HCT116 (cell line): Measurements from ENCODE around the gene AOC3. TPM values are rescaled to one million over a fixed set of nuclear protein-coding genes. Genes with fewer than 3 reads are reported as not detected.

ENCODE experiments used
- ATAC-seq: fragments of 200-7000 bp; cut with Tn5 transposase; 2 replicates; pipeline ENCODE4 v1.9.1; 2020; ENCODE audit warnings: mild to moderate bottlenecking, moderate library complexity
- BruUV-seq: library from RNA; stranded (reverse); fragments of 400-500 nt; replicated peaks from 2 replicates; lab custom pipeline; 2021; lab: Mats Ljungman, UMichigan
- CTCF ChIA-PET: fragments of 300-600 bp; sonication (Branson Sonifier 250); formaldehyde crosslinking; loops from one replicate; lab custom pipeline; 2021; ENCODE audit warnings: antibody characterized with exemption; lab: Charles Lee
- POLR2A ChIA-PET: fragments of 300-600, 350-600 bp; sonication (Branson Sonifier 250); formaldehyde crosslinking; loops from one replicate; lab custom pipeline; 2021; ENCODE audit warnings: antibody characterized with exemption; lab: Charles Lee
- RAD21 ChIA-PET, 2 experiments: fragments of 300-600 bp; sonication (Branson Sonifier 250); formaldehyde crosslinking; loops; one replicate each; lab custom pipeline; 2023; ENCODE audit warnings: low total read pairs in 2 of 2; ENCODE audit not compliant: uncharacterized antibody in 2 of 2, unreplicated experiment in 2 of 2, low non-redundant PET in 1 of 2; lab: Charles Lee
- DNase-seq: peaks from one replicate; pipeline ENCODE4 v3.0.0-alpha.2; 2010; ENCODE audit warnings: low read depth, low spot score
- H2AFZ ChIP-seq: fragments of 200-600 bp; shearing (Covaris generic), sonication (generic); 2 replicates; pipeline ENCODE4 v1.6.1; 2017; ENCODE audit warnings: low read depth, mixed run types, mixed read lengths, antibody characterized with exemption, low read length; ENCODE audit not compliant: poor library complexity, severe bottlenecking
- H3K27ac ChIP-seq: 2 replicates; pipeline ENCODE4 v1.5.1; 2012; ENCODE audit warnings: low read depth, low read length
- H3K27me3 ChIP-seq: fragments of 200-600 bp; sonication (generic); 2 replicates; pipeline ENCODE4 v1.6.1; 2016; ENCODE audit warnings: mixed run types, low read length, mixed read lengths; ENCODE audit not compliant: insufficient read depth
- H3K36me3 ChIP-seq, 2 experiments: fragments of 200-500 bp in 1 of 2; fragments of 200-600 bp in 1 of 2; sonication (Bioruptor generic) in 1 of 2; sonication (generic) in 1 of 2; 2 replicates each; pipeline versions ENCODE4 v1.5.1 to v1.6.1; 2014 to 2016; ENCODE audit warnings: low read length in 2 of 2, inconsistent platforms in 1 of 2, mixed read lengths in 1 of 2, mixed run types in 1 of 2; ENCODE audit not compliant: insufficient read depth in 2 of 2, control insufficient read depth in 1 of 2
- H3K4me1 ChIP-seq, 2 experiments: fragments of 200-600 bp in 1 of 2; sonication (generic) in 1 of 2; 2 replicates each; pipeline versions ENCODE4 v1.5.1 to v1.6.1; 2012 to 2017; ENCODE audit warnings: low read length in 2 of 2, inconsistent platforms in 1 of 2, mild to moderate bottlenecking in 1 of 2, mixed read lengths in 1 of 2, mixed run types in 1 of 2, moderate library complexity in 1 of 2; ENCODE audit not compliant: insufficient read depth in 2 of 2, control insufficient read depth in 1 of 2
- H3K4me2 ChIP-seq: fragments of 200-600 bp; sonication (generic); 2 replicates; pipeline ENCODE4 v1.6.1; 2017; ENCODE audit warnings: mixed run types, low read length, mixed read lengths
- H3K4me3 ChIP-seq, 2 experiments: fragments of 200-600 bp in 1 of 2; sonication (generic) in 1 of 2; replicated peaks in 1 of 2; 2 replicates each; pipeline ENCODE4 v1.5.1; 2011 to 2016; ENCODE audit warnings: low read length in 2 of 2, control low read depth in 1 of 2, low read depth in 1 of 2, mild to moderate bottlenecking in 1 of 2, mixed read lengths in 1 of 2, mixed run types in 1 of 2
- H3K79me2 ChIP-seq: fragments of 200-600 bp; sonication (generic); 2 replicates; pipeline ENCODE4 v1.6.1; 2017; ENCODE audit warnings: mild to moderate bottlenecking, mixed run types, low read length, moderate library complexity, mixed read lengths; ENCODE audit not compliant: insufficient read depth
- H3K9ac ChIP-seq: fragments of 200-600 bp; sonication (generic); 2 replicates; pipeline ENCODE4 v1.6.1; 2016; ENCODE audit warnings: low read length, mixed read lengths
- H3K9me2 ChIP-seq: fragments of 200-600 bp; sonication (generic), shearing (Covaris generic); 2 replicates; pipeline ENCODE4 v1.6.1; 2017; ENCODE audit warnings: mixed run types, mild to moderate bottlenecking, moderate library complexity; ENCODE audit not compliant: insufficient read depth
- H3K9me3 ChIP-seq, 2 experiments: fragments of 200-500 bp in 1 of 2; fragments of 200-600 bp in 1 of 2; sonication (Bioruptor generic) in 1 of 2; sonication (generic) in 1 of 2; 2 replicates each; pipeline ENCODE4 v1.6.1; 2014 to 2017; ENCODE audit warnings: low read length in 2 of 2, mixed read lengths in 2 of 2, inconsistent platforms in 1 of 2, low read depth in 1 of 2, mild to moderate bottlenecking in 1 of 2, mixed run types in 1 of 2, moderate library complexity in 1 of 2; ENCODE audit not compliant: control insufficient read depth in 1 of 2, insufficient read depth in 1 of 2
- H4K20me1 ChIP-seq: fragments of 200-600 bp; sonication (generic), shearing (Covaris generic); 2 replicates; pipeline ENCODE4 v1.6.1; 2017; ENCODE audit warnings: mixed run types, mild to moderate bottlenecking, moderate library complexity; ENCODE audit not compliant: insufficient read depth
- CBX3 ChIP-seq: IDR thresholded peaks from 2 replicates; pipeline ENCODE4 v1.6.1; 2012; ENCODE audit warnings: low read depth
- CEBPB ChIP-seq: IDR thresholded peaks from 2 replicates; pipeline ENCODE4 v1.6.1; 2012; ENCODE audit warnings: low read depth
- ELF1 ChIP-seq: IDR thresholded peaks from 2 replicates; pipeline ENCODE4 v1.6.1; 2012; ENCODE audit warnings: low read depth, borderline replicate concordance
- EZH2 ChIP-seq: fragments of 200-600 bp; sonication (generic); IDR thresholded peaks from 2 replicates; pipeline ENCODE4 v1.6.1; 2017; ENCODE audit warnings: antibody characterized with exemption, mixed run types
- JUND ChIP-seq: IDR thresholded peaks from 2 replicates; pipeline ENCODE4 v1.6.1; 2012
- POLR2A ChIP-seq: IDR thresholded peaks from 2 replicates; pipeline ENCODE4 v1.7.0; 2011; ENCODE audit warnings: borderline replicate concordance; ENCODE audit not compliant: insufficient read depth, insufficient read length; ENCODE audit errors: extremely low read depth
- POLR2AphosphoS5 ChIP-seq: IDR thresholded peaks from 2 replicates; pipeline ENCODE4 v1.6.1; 2011; ENCODE audit warnings: mild to moderate bottlenecking, low read depth, low read length, moderate library complexity
- RAD21 ChIP-seq: IDR thresholded peaks from 2 replicates; pipeline ENCODE4 v1.6.1; 2012; ENCODE audit warnings: low read depth, mild to moderate bottlenecking
- SIN3A ChIP-seq: IDR thresholded peaks from 2 replicates; pipeline ENCODE4 v1.6.1; 2012; ENCODE audit warnings: low read depth
- SP1 ChIP-seq: IDR thresholded peaks from 2 replicates; pipeline ENCODE4 v1.6.1; 2012; ENCODE audit warnings: low read depth
- ZFX ChIP-seq: fragments of 450-650 bp; IDR thresholded peaks from 2 replicates; pipeline ENCODE4 v1.6.1; 2017
- intact Hi-C: fragments of 100-400 bp; cut with micrococcal nuclease; formaldehyde crosslinking; loops from 2 replicates; pipeline ENCODE4 v1.10.0; 2022
- total RNA-seq: library from RNA; stranded (reverse); gene quantifications from one replicate; pipeline ENCODE4 v1.2.1, GENCODE V29; 2021; ENCODE audit not compliant: unreplicated experiment
- TF ChIP-seq, protein P1 (sequence below): IDR thresholded peaks from 2 replicates; pipeline ENCODE4 v1.6.1; 2012
- TF ChIP-seq, protein P2 (sequence below): IDR thresholded peaks from 2 replicates; pipeline ENCODE4 v1.6.1; 2012
- TF ChIP-seq, protein P3 (sequence below): IDR thresholded peaks from 2 replicates; pipeline ENCODE4 v1.6.1; 2011; ENCODE audit warnings: mild to moderate bottlenecking, low read length, moderate library complexity; ENCODE audit not compliant: insufficient replicate concordance; ENCODE audit errors: extremely low read depth

AOC3 gene
- total RNA-seq, 1 experiment from 2014 or later = 5.9 TPM

DNA sequence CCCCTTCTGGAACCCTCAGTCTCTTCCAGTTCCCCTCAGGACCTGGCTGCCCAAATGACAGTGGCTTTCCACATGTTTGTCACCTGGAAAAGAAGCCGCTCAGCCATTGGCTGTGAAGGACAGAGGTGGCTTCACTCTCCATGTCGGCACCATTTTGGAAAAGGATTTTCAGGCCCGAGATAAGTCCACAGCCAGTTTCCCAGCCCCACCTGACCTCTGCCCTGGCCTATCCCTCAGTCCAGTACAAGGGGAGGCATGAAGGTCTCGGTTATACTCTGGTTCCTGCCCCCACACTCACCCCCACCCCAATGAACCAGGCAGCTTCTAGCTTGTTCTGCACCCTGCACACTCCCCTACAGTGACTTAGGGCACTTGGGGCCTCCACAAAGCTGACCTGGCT is 15.2 kb downstream of the AOC3 start:
- H2AFZ ChIP-seq = no peak overlapping the region
- TF ChIP-seq, protein P1, sequence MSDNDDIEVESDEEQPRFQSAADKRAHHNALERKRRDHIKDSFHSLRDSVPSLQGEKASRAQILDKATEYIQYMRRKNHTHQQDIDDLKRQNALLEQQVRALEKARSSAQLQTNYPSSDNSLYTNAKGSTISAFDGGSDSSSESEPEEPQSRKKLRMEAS = no peak
- TF ChIP-seq CBX3 (no peak), POLR2AphosphoS5 (no peak), CEBPB (no peak), SP1 (no peak), ELF1 (no peak), SIN3A (no peak), RAD21 (no peak), JUND (no peak), EZH2 (no peak), ZFX (no peak), POLR2A (no peak)
- TF ChIP-seq, protein P2, sequence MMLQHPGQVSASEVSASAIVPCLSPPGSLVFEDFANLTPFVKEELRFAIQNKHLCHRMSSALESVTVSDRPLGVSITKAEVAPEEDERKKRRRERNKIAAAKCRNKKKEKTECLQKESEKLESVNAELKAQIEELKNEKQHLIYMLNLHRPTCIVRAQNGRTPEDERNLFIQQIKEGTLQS = no peak
- TF ChIP-seq, protein P3, sequence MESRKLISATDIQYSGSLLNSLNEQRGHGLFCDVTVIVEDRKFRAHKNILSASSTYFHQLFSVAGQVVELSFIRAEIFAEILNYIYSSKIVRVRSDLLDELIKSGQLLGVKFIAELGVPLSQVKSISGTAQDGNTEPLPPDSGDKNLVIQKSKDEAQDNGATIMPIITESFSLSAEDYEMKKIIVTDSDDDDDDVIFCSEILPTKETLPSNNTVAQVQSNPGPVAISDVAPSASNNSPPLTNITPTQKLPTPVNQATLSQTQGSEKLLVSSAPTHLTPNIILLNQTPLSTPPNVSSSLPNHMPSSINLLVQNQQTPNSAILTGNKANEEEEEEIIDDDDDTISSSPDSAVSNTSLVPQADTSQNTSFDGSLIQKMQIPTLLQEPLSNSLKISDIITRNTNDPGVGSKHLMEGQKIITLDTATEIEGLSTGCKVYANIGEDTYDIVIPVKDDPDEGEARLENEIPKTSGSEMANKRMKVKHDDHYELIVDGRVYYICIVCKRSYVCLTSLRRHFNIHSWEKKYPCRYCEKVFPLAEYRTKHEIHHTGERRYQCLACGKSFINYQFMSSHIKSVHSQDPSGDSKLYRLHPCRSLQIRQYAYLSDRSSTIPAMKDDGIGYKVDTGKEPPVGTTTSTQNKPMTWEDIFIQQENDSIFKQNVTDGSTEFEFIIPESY = no peak
- TF ChIP-seq, all 23 proteins: peak for 0
- Histone ChIP-seq H3K4me1 (peaks cover 0 to 3% of the 10 kb centered on the region in 2 experiments; a peak in 1 of 4 replicates), H3K9me3 (no peaks in the 10 kb centered on the region), H3K36me3 (no peaks in the 10 kb centered on the region), H3K4me2 (no peak overlapping the region), H3K27ac (no peak overlapping the region), H4K20me1 (no peaks in the 10 kb centered on the region), H3K79me2 (no peaks in the 10 kb centered on the region), H3K4me3 (no peak overlapping the region), H3K27me3 (no peaks in the 10 kb centered on the region), H3K9me2 (no peaks in the 10 kb centered on the region), H3K9ac (no peak overlapping the region)
- intact Hi-C loops = no loop called here
- ChIA-PET RAD21 (no interaction called here), POLR2A (no interaction called here), CTCF (no interaction called here)
- DNase-seq = no peak
- BruUV-seq = no TSS peak
- no peak for ATAC-seq
